Measurements from ENCODE around the gene MAP4K5.

The MAP4K5 gene

GRCh38 chr14:50523271-50524041 lies 8.9 kb downstream of the MAP4K5 start:
- H3F3A ChIP-seq (ENCODE audit: insufficient read depth, low read length) = no peaks in the 10 kb centered on the region
- no peak overlapping the region for H3K27ac ChIP-seq (ENCODE audit: low read depth, low read length, poor library complexity, severe bottlenecking)

GRCh38 chr14:50521912-50522341 lies 10.4 kb downstream of the MAP4K5 start:
- Histone ChIP-seq H3K36me3 (ENCODE audit: insufficient read depth, low read length) (peaks cover 36% of the 10 kb centered on the region), H3K27ac (ENCODE audit: low read depth, low read length, poor library complexity, severe bottlenecking) (no peak overlapping the region), H3K4me2 (ENCODE audit: low read length) (no peak overlapping the region), H3K79me2 (ENCODE audit: insufficient read depth, low read length) (peaks cover 91% of the 10 kb centered on the region), H3K4me1 (ENCODE audit: insufficient read depth, low read length, severe bottlenecking) (peaks cover 21% of the 10 kb centered on the region), H4K20me1 (ENCODE audit: insufficient read depth, low read length) (no peaks in the 10 kb centered on the region), H3K9me2 (ENCODE audit: low read depth, low read length) (no peaks in the 10 kb centered on the region), H3K9ac (ENCODE audit: low read length) (no peak overlapping the region), H2AFZ (ENCODE audit: low read length) (no peak overlapping the region), H3K9me3 (ENCODE audit: low read length) (no peaks in the 10 kb centered on the region), H3K4me3 (ENCODE audit: low read depth, low read length, poor library complexity, severe bottlenecking) (no peak overlapping the region), H3F3A (ENCODE audit: insufficient read depth, low read length) (no peaks in the 10 kb centered on the region), H3K27me3 (ENCODE audit: insufficient read depth, low read length) (no peaks in the 10 kb centered on the region)
- TF ChIP-seq CTCF (IDR thresholded peaks at IDR 0.05; ENCODE audit: low read length) (no peak), EZH2 (IDR thresholded peaks at IDR 0.05; ENCODE audit: borderline replicate concordance, low read length) (no peak)

More at GRCh38 chr14:50523271-50524041, 8.9 kb downstream of the MAP4K5 start:
- Histone ChIP-seq H3K27me3 (ENCODE audit: insufficient read depth, low read length) (no peaks in the 10 kb centered on the region), H3K9ac (ENCODE audit: low read length) (no peak overlapping the region), H3K4me2 (ENCODE audit: low read length) (no peak overlapping the region), H3K79me2 (ENCODE audit: insufficient read depth, low read length) (peaks cover 95% of the 10 kb centered on the region), H3K9me2 (ENCODE audit: low read depth, low read length) (no peaks in the 10 kb centered on the region), H3K36me3 (ENCODE audit: insufficient read depth, low read length) (peaks cover 34% of the 10 kb centered on the region), H3K4me3 (ENCODE audit: low read depth, low read length, poor library complexity, severe bottlenecking) (no peak overlapping the region), H3K4me1 (ENCODE audit: insufficient read depth, low read length, severe bottlenecking) (peaks cover 25% of the 10 kb centered on the region), H4K20me1 (ENCODE audit: insufficient read depth, low read length) (no peaks in the 10 kb centered on the region), H3K9me3 (ENCODE audit: low read length) (no peaks in the 10 kb centered on the region), H2AFZ (ENCODE audit: low read length) (no peak overlapping the region)
- TF ChIP-seq CTCF (IDR thresholded peaks at IDR 0.05; ENCODE audit: low read length) = no peak
- no peak for TF ChIP-seq EZH2 (IDR thresholded peaks at IDR 0.05; ENCODE audit: borderline replicate concordance, low read length)

- H3K27ac ChIP-seq (ENCODE audit: low read depth, low read length, poor library complexity, severe bottlenecking) = no peak overlapping the region
- H3K4me2 ChIP-seq (ENCODE audit: low read length) = no peak overlapping the region
Measured at GRCh38 chr14:50520947-50521815, 11.2 kb downstream of the MAP4K5 start.

More at GRCh38 chr14:50520947-50521815, 11.2 kb downstream of the MAP4K5 start:
- Histone ChIP-seq H3K4me3 (ENCODE audit: low read depth, low read length, poor library complexity, severe bottlenecking) (no peak overlapping the region), H3K9ac (ENCODE audit: low read length) (no peak overlapping the region), H2AFZ (ENCODE audit: low read length) (no peak overlapping the region), H3K79me2 (ENCODE audit: insufficient read depth, low read length) (peaks cover 93% of the 10 kb centered on the region), H4K20me1 (ENCODE audit: insufficient read depth, low read length) (no peaks in the 10 kb centered on the region), H3K9me3 (ENCODE audit: low read length) (no peaks in the 10 kb centered on the region), H3K36me3 (ENCODE audit: insufficient read depth, low read length) (peaks cover 40% of the 10 kb centered on the region), H3K4me1 (ENCODE audit: insufficient read depth, low read length, severe bottlenecking) (peaks cover 21% of the 10 kb centered on the region), H3K27me3 (ENCODE audit: insufficient read depth, low read length) (no peaks in the 10 kb centered on the region), H3F3A (ENCODE audit: insufficient read depth, low read length) (no peaks in the 10 kb centered on the region), H3K9me2 (ENCODE audit: low read depth, low read length) (no peaks in the 10 kb centered on the region)
- no peak for TF ChIP-seq CTCF (IDR thresholded peaks at IDR 0.05; ENCODE audit: low read length)
- TF ChIP-seq EZH2 (IDR thresholded peaks at IDR 0.05; ENCODE audit: borderline replicate concordance, low read length) = no peak

Measured in OCI-LY1 (cell line).